OCI-LY7 (cell line): ENCODE results near the gene LRTM1.

Experiments
- CTCF ChIP-seq: fragments of 200-600 bp; sonication (generic); conservative IDR thresholded peaks from 2 replicates; pipeline ENCODE4 v1.5.1; 2014; ENCODE audit warnings: mild to moderate bottlenecking, antibody characterized with exemption, low read length, moderate library complexity, mixed read lengths
- EZH2phosphoT487 ChIP-seq: fragments of 200-600 bp; sonication (generic); IDR thresholded peaks from 2 replicates; pipeline ENCODE4 v1.6.1; 2018; ENCODE audit warnings: low read depth, borderline replicate concordance, mild to moderate bottlenecking, mixed run types, antibody characterized with exemption, low read length, moderate library complexity, mixed read lengths

DNA sequence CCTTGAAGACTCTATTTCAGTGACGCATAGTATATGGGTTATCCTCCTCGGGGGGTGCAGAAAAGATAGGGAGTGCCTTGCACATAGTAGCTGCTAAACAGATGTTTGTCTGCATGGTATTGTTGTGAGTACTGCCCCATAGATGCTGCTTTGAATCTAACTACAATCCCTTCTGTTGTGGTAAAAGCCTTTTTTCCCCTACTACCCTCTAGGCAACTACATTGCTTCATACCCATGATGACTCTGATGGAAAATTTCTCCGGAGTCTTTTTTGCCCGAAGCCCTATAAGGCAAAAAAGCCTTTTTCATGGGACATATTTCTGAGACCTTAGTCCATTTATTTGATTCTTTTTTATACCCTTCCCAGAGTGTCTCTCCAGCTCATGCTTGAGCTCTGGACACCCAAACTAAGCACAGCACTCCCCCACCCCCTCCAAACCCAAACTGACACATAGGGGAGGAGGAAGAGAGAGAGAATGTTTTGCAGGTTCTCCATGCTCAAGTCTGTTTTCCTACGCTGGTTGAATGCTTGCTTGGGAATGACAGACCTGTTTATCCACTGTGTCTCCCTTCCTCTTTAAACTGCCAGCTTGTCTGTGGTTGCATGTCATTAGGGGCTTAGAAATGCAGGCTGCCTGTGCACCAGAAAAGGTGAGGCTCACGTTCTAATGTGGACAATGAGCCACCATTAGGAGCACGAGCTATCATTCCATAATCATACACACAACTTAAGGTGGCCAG, 52.9 kb downstream of the LRTM1 start:
- no peak for TF ChIP-seq CTCF
- TF ChIP-seq EZH2phosphoT487: no peak
